GM23338 (cell line): ENCODE measurements around the gene BUB1. TPM values are rescaled to one million over a fixed set of nuclear protein-coding genes. Genes with fewer than 3 reads are reported as not detected.

Source experiments
- ATAC-seq: fragments of 200-7000 bp; cut with Tn5 transposase; 3 replicates; pipeline ENCODE4 v1.9.1; 2020
- DNase-seq: peaks from one replicate; pipeline ENCODE4 v3.0.0-alpha.2; 2015; ENCODE audit warnings: low spot score
- H2AFZ ChIP-seq: fragments of 200-600 bp; sonication (generic); 2 replicates; pipeline ENCODE4 v1.8.0; 2016; ENCODE audit warnings: antibody characterized with exemption, mild to moderate bottlenecking, moderate library complexity
- H3F3A ChIP-seq: fragments of 200-600 bp; sonication (generic); replicated peaks from 2 replicates; pipeline ENCODE4 v1.8.0; 2017; ENCODE audit warnings: antibody characterized with exemption, mixed run types, low read depth
- H3K27ac ChIP-seq: fragments of 200-600 bp; sonication (generic); 2 replicates; pipeline ENCODE4 v1.6.1; 2016; ENCODE audit warnings: low read depth
- H3K27me3 ChIP-seq: fragments of 200-600 bp; sonication (generic); 2 replicates; pipeline ENCODE4 v1.8.0; 2016; ENCODE audit warnings: mild to moderate bottlenecking, mixed run types, moderate library complexity; ENCODE audit not compliant: insufficient read depth
- H3K36me3 ChIP-seq: fragments of 200-600 bp; sonication (generic); 2 replicates; pipeline ENCODE4 v1.8.0; 2016; ENCODE audit warnings: mild to moderate bottlenecking; ENCODE audit not compliant: insufficient read depth
- H3K4me1 ChIP-seq: fragments of 200-600 bp; sonication (generic); 2 replicates; pipeline ENCODE4 v1.8.0; 2016; ENCODE audit warnings: mild to moderate bottlenecking, moderate library complexity; ENCODE audit not compliant: insufficient read depth
- H3K4me2 ChIP-seq: fragments of 200-600 bp; sonication (generic); 2 replicates; pipeline ENCODE4 v1.7.1; 2017; ENCODE audit warnings: mixed run types
- H3K4me3 ChIP-seq: fragments of 200-600 bp; sonication (generic); 2 replicates; pipeline ENCODE4 v1.6.1; 2016; ENCODE audit warnings: mixed run types
- H3K79me2 ChIP-seq: fragments of 200-600 bp; sonication (generic); replicated peaks from 2 replicates; pipeline ENCODE4 v1.8.0; 2017; ENCODE audit warnings: mild to moderate bottlenecking; ENCODE audit not compliant: insufficient read depth
- H3K9me2 ChIP-seq: fragments of 200-600 bp; sonication (generic); 2 replicates; pipeline ENCODE4 v1.8.0; 2017; ENCODE audit not compliant: insufficient read depth
- H4K20me1 ChIP-seq: fragments of 200-600 bp; sonication (generic); replicated peaks from 2 replicates; pipeline ENCODE4 v1.8.0; 2017; ENCODE audit warnings: mild to moderate bottlenecking; ENCODE audit not compliant: insufficient read depth
- H3K27ac Mint-ChIP-seq: 2 replicates; pipeline ENCODE4 v1.8.0; 2020; ENCODE audit warnings: inconsistent platforms, mild to moderate bottlenecking, moderate library complexity, mixed read lengths
- H3K27me3 Mint-ChIP-seq: 3 replicates; pipeline ENCODE4 v1.8.0; 2022; ENCODE audit warnings: low read depth, mild to moderate bottlenecking, moderate library complexity, mixed read lengths, inconsistent platforms; ENCODE audit not compliant: insufficient read depth, poor library complexity
- H3K36me3 Mint-ChIP-seq: 3 replicates; pipeline ENCODE4 v1.8.0; 2021; ENCODE audit warnings: low read depth, mild to moderate bottlenecking, inconsistent platforms, moderate library complexity, mixed read lengths
- H3K4me1 Mint-ChIP-seq: 3 replicates; pipeline ENCODE4 v1.8.0; 2020; ENCODE audit warnings: mild to moderate bottlenecking, inconsistent platforms, mixed read lengths
- H3K4me3 Mint-ChIP-seq: 3 replicates; pipeline ENCODE4 v1.8.0; 2021; ENCODE audit warnings: moderate library complexity, mild to moderate bottlenecking, inconsistent platforms, mixed read lengths
- H3K9me3 Mint-ChIP-seq: 3 replicates; pipeline ENCODE4 v1.8.0; 2020; ENCODE audit warnings: moderate library complexity, mild to moderate bottlenecking, inconsistent platforms, mixed read lengths
- CREB1 ChIP-seq: fragments of 250-450 bp; sonication (Bioruptor Pico); IDR thresholded peaks from 2 replicates; pipeline ENCODE4 v1.5.0; 2020; ENCODE audit warnings: low read depth, mild to moderate bottlenecking, moderate library complexity
- ETS1 ChIP-seq: IDR thresholded peaks from 2 replicates; pipeline ENCODE4 v1.6.1; 2016; ENCODE audit warnings: antibody characterized with exemption
- EZH2phosphoT487 ChIP-seq: fragments of 200-600 bp; sonication (generic); IDR thresholded peaks from one replicate; pipeline ENCODE4 v1.8.1; 2018; ENCODE audit warnings: antibody characterized with exemption; ENCODE audit not compliant: unreplicated experiment
- JUNB ChIP-seq: IDR thresholded peaks from one replicate; pipeline ENCODE4 v1.6.1; 2016; ENCODE audit warnings: antibody characterized with exemption; ENCODE audit not compliant: unreplicated experiment
- REST ChIP-seq: IDR thresholded peaks from one replicate; pipeline ENCODE4 v1.6.1; 2018; ENCODE audit warnings: antibody characterized with exemption; ENCODE audit not compliant: unreplicated experiment
- ZNF114 ChIP-seq: fragments of 250-450 bp; sonication (Bioruptor Pico); IDR thresholded peaks from 2 replicates; pipeline ENCODE4 v1.5.0; 2020; ENCODE audit warnings: mild to moderate bottlenecking, moderate library complexity
- ZNF462 ChIP-seq: fragments of 250-450 bp; sonication (Bioruptor Pico); IDR thresholded peaks from 2 replicates; pipeline ENCODE4 v1.5.0; 2020; ENCODE audit warnings: mild to moderate bottlenecking, moderate library complexity
- polyA plus RNA-seq: library from polyadenylated mRNA; unstranded; fragments of >200 nt; fragmentation: Nextera tagmentation; extraction: Ambion mirVana; gene quantifications from 2 replicates; pipeline ENCODE4 v1.2.1, GENCODE V29; 2016
- total RNA-seq: library from RNA; depleted of rRNA; stranded (reverse); fragments of >200 nt; shearing (Covaris generic); gene quantifications from 2 replicates; pipeline ENCODE4 v1.2.3, GENCODE V29; 2014

The BUB1 gene
- total and polyA plus RNA-seq, 2 experiments from 2014 or later = 59.4 to 184 TPM

- peaks cover 6% of the 10 kb centered on the region for H3K27me3 Mint-ChIP-seq
Observed at GRCh38 chr2:110639972-110640371, 37.9 kb downstream of the BUB1 start.

More at GRCh38 chr2:110639972-110640371, 37.9 kb downstream of the BUB1 start:
- H3K4me3 Mint-ChIP-seq = no peak overlapping the region
- Histone ChIP-seq H3K9me2 (no peaks in the 10 kb centered on the region), H3K4me3 (no peak overlapping the region), H4K20me1 (peaks cover 15% of the 10 kb centered on the region), H3K27ac (no peak overlapping the region), H2AFZ (no peak overlapping the region), H3K79me2 (peaks cover 15% of the 10 kb centered on the region), H3K27me3 (no peaks in the 10 kb centered on the region), H3K4me1 (no peaks in the 10 kb centered on the region), H3F3A (0 out of 2 replicates have a peak, but pooled peaks cover under 1% of the 10 kb centered on the region), H3K4me2 (no peak overlapping the region), H3K36me3 (peaks cover 54% of the 10 kb centered on the region)
- no peak for TF ChIP-seq EZH2phosphoT487
- TF ChIP-seq ETS1 = no peak
- TF ChIP-seq REST = no peak
- TF ChIP-seq ZNF462 = no peak
- no peak for TF ChIP-seq ZNF114 (CRISPR knock-in tag)
- TF ChIP-seq JUNB = no peak
- no peak for TF ChIP-seq CREB1 (CRISPR knock-in tag)
- peaks cover 15% of the 10 kb centered on the region for H3K4me1 Mint-ChIP-seq
- 0 out of 2 replicates have a peak overlapping the region, but pooled peaks have one; percentile 17 for H3K27ac Mint-ChIP-seq
- H3K36me3 Mint-ChIP-seq = peaks cover 73% of the 10 kb centered on the region
- DNase-seq = no peak
- H3K9me3 Mint-ChIP-seq = no peaks in the 10 kb centered on the region
- ATAC-seq = no peak
